BE2C (cell line): ENCODE data around the gene RASSF4.

Experiments used
- DNase-seq: peaks from one replicate; pipeline ENCODE4 v3.0.0-alpha.2; 2020
- H3K27me3 ChIP-seq: fragments of 250-450 bp; sonication (Bioruptor Pico); 2 replicates; pipeline ENCODE4 v1.5.1; 2020; ENCODE audit warnings: mild to moderate bottlenecking
- H3K36me3 ChIP-seq: fragments of 250-450 bp; sonication (Bioruptor Pico); 2 replicates; pipeline ENCODE4 v1.5.1; 2020; ENCODE audit warnings: mild to moderate bottlenecking
- H3K4me1 ChIP-seq: fragments of 250-450 bp; sonication (Bioruptor Pico); 2 replicates; pipeline ENCODE4 v1.5.1; 2020
- H3K4me3 ChIP-seq: 2 replicates; pipeline ENCODE4 v1.5.1; 2011; ENCODE audit warnings: low read depth, low read length
- H3K9me3 ChIP-seq: fragments of 250-450 bp; sonication (Bioruptor Pico); 2 replicates; pipeline ENCODE4 v1.5.1; 2020
- CTCF ChIP-seq: IDR thresholded peaks from 2 replicates; pipeline ENCODE4 v1.5.1; 2012; ENCODE audit warnings: mild to moderate bottlenecking, low read depth, low read length

Gene RASSF4

DNA sequence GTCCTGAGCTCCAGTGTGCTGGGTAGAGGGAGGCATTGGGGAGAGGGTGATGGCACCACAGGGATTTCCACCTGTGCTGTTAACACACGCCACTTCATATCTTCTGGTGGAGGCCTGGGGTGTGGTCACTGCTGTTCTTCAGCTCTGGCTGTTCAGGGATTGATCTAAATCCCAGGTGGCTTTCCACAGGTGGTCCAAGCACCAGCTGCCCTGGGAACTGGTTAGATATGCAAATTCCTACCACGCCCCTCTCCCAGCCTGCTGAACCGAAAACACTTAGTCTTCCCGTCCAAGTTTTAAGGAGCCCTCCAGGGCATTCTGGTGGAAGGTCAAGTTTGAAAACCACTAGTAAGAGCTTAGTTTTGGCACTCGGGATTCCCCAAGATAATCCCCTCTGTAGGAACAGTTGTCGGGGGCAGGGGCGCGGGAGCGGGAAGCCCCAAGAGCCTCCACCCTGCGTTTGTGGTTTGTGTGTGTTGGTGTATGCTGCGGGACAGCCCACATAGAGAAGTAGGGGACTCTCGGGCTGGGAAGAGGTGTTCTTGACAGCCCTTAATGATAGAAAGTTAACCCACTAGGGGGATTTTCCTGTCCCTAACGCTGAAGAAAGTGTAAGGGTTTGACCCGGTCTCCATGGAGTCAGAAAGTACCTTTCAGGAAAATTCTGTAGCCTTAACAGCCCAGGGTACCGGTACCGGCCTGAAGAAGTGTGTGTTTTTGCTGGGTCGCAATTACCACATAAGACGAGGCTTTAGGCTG, 13.9 kb downstream of the RASSF4 start:
- no peak for TF ChIP-seq CTCF
- H3K9me3 ChIP-seq, result no peaks in the 10 kb centered on the region
- no peaks in the 10 kb centered on the region for H3K36me3 ChIP-seq
- H3K4me3 ChIP-seq, result no peak overlapping the region
- no peaks in the 10 kb centered on the region for H3K27me3 ChIP-seq
- H3K4me1 ChIP-seq, result peaks cover 7% of the 10 kb centered on the region; the same call in 1 of the 2 replicates
- DNase-seq, result no peak

GRCh38 chr10:44974082-44974627, 14.6 kb downstream of the RASSF4 start:
- DNase-seq, result no peak
- no peak for TF ChIP-seq CTCF
- Histone ChIP-seq H3K9me3 (no peaks in the 10 kb centered on the region), H3K4me3 (peak overlapping the region; percentile 65), H3K4me1 (peaks cover 12% of the 10 kb centered on the region), H3K27me3 (no peaks in the 10 kb centered on the region), H3K36me3 (no peaks in the 10 kb centered on the region)

DNA sequence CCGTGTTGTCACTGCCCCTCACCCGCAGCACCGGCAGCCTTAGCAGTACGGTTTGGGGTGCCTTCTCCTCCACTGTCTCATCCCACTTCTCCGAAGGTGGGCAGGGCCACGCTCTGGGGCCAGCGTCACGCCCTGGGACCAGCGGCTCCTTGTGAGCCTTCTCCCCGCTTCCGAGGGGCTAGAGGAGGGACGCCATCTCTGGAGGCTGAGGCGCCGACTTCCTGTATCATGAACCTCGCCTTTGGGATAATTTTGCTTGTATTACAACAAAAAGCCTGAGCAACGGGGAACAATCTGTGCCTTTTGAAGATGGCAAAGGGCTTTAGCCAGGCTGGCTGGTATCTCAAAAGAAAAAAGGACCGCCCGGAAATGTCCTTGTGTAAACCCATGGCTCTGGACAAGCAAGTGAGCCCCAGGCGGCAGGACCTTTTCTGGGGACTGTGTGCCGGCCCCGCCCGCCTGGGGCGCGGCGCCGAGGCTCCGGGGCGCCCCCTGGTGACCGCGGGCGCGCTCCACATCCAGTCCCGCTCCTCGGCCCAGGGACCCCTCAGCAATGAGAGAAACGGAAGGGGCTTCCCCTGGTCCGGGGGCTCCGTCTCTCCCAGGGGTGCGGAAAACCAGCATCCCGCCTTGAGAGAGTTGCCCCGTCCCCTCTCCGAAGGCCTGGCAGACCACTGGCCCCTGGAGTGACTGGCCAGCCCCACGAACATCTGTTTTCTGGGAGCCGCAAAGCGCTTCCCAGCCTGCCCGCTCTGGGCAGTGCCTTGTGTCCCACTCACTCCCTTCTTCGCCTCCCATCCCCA, 15.2 kb downstream of the RASSF4 start:
- Histone ChIP-seq H3K27me3 (no peaks in the 10 kb centered on the region), H3K9me3 (no peaks in the 10 kb centered on the region), H3K36me3 (no peaks in the 10 kb centered on the region), H3K4me1 (peaks cover 16% of the 10 kb centered on the region), H3K4me3 (peak overlapping the region; percentile 65)
- peak; percentile 72 for DNase-seq
- peak; percentile 56 for TF ChIP-seq CTCF

GRCh38 chr10:44975431-44976331, 16.1 kb downstream of the RASSF4 start:
- no peak for TF ChIP-seq CTCF
- peak; percentile 50 for DNase-seq
- H3K36me3 ChIP-seq, result no peaks in the 10 kb centered on the region
- no peaks in the 10 kb centered on the region for H3K9me3 ChIP-seq
- H3K4me1 ChIP-seq, result peaks cover 16% of the 10 kb centered on the region
- no peak overlapping the region for H3K4me3 ChIP-seq
- no peaks in the 10 kb centered on the region for H3K27me3 ChIP-seq

- DNase-seq, result no peak
- H3K9me3 ChIP-seq, result no peaks in the 10 kb centered on the region
- H3K27me3 ChIP-seq, result no peaks in the 10 kb centered on the region
- no peaks in the 10 kb centered on the region for H3K36me3 ChIP-seq
- no peak overlapping the region for H3K4me3 ChIP-seq
- H3K4me1 ChIP-seq, result peaks cover 16% of the 10 kb centered on the region
- no peak for TF ChIP-seq CTCF
These were observed 17.0 kb downstream of the RASSF4 start for GRCh38 chr10:44976352-44977198.
